Stimulated activated CD8-positive, alpha-beta memory T cell treated with anti-CD3 and anti-CD28 coated beads, Interleukin-7, amount 100 ng/mL, for 48 hours (primary cell): ENCODE results near the gene CD163L1.

Experiments used
- DNase-seq, 2 donors: peaks; one replicate each; pipeline ENCODE4 v3.0.0-alpha.2; 2020; ENCODE audit warnings: low read depth in 1 of 2; ENCODE audit errors: extremely low read depth in 1 of 2

CD163L1 gene

DNA sequence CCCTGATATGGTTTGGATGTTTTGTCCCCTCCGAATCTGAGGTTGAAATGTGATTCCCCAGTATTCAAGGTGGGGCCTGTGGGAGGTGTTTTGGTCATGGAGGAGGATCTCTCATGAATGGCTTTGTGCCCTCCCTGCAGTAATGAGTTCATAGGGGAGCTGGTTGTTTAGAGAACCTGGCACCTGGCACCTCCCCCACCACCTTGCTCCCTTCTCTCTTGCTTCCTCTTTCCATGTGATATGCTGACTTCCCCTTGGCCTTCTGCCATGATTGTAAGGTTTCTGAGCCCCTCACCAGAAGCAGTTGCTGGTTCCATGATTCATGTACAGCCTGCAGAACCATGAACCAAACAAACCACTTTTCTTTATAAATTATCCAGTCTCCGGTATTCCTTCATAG, 32.6 kb downstream of the CD163L1 start:
- no peak for DNase-seq

DNA sequence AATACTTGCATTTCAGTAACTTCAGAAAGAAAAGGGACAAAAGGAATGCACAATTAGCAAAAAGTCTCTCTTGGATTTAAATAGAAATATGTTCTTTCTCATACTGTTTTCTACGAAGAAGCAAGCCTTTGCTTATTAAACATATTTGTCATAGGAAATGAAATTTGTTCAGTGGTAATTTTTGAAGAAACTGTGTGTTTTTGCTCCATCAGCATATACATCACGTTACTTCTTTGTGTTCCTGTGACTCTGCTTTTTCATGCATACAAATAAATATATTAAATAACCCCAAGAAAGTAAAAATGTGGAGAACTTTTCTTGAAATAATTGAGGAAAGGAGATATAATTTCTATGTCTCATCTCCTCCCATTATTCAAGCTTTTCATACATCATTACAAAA, 39.7 kb downstream of the CD163L1 start:
- no peak for DNase-seq

- no peak for DNase-seq
These were observed 40.5 kb downstream of the CD163L1 start for GRCh38 chr12:7403466-7403865.

GRCh38 chr12:7399089-7399488, 44.9 kb downstream of the CD163L1 start:
- DNase-seq: no peak

- DNase-seq: no peak
These were observed 47.5 kb downstream of the CD163L1 start for GRCh38 chr12:7396418-7396817.

GRCh38 chr12:7395950-7396349, 48.0 kb downstream of the CD163L1 start:
- DNase-seq: no peak

DNA sequence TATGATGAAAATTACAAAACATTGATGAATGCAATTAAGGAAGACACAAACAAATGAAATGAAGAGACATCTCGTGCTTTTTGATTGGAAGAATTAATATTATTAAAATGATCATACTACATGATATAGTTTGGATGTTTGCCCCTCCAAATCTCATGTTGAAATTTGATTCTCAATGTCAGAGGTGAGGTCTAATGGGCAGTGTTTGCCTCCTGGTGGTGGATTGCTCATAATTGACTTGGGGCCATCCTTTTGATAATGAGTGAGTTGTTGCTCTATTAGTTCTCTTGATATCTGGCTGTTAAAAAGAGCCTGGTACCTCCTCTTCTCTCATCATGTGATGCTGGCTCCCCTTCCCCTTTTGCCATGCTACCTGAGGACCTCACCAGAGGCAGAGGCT, 56.7 kb downstream of the CD163L1 start:
- DNase-seq: no peak

DNA sequence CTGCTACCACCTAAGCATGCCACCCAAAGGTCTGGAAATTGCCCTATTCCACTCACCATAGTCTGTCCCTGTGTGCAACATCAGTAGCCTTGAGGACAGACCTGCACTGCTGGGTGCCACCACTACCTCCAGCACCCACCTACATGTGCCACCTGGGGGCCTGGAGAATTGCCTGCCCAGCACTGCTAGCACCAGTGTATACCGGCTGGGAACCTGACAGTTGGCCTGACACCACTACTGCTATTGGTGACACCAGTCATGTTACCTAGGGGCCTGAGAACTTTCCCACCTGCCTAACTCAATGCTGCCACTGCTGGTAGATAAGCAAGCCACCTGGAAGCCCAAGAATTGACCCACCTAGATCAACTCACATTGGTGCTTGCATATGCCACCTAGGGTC, 60.8 kb downstream of the CD163L1 start:
- DNase-seq: no peak

DNA sequence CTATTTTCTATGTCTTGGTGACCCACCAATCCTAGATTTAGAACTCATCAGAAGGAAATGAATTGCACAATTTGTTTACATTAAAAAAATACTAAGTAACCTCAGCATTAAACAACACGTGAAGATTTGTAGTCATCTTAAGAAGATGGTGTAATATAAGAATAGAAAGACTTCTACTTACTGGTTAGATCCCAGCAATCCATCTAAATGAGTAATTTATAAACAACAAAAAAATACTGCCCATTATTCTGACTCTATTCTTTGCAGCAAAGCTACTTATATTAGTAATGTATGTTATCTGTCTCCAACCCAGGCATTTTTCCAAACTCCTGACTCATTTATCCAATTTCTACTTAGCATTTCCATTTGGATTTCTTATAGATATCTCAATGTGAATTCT, 67.8 kb downstream of the CD163L1 start:
- no peak for DNase-seq

GRCh38 chr12:7375145-7375543, 68.8 kb downstream of the CD163L1 start:
- DNase-seq: no peak

DNA sequence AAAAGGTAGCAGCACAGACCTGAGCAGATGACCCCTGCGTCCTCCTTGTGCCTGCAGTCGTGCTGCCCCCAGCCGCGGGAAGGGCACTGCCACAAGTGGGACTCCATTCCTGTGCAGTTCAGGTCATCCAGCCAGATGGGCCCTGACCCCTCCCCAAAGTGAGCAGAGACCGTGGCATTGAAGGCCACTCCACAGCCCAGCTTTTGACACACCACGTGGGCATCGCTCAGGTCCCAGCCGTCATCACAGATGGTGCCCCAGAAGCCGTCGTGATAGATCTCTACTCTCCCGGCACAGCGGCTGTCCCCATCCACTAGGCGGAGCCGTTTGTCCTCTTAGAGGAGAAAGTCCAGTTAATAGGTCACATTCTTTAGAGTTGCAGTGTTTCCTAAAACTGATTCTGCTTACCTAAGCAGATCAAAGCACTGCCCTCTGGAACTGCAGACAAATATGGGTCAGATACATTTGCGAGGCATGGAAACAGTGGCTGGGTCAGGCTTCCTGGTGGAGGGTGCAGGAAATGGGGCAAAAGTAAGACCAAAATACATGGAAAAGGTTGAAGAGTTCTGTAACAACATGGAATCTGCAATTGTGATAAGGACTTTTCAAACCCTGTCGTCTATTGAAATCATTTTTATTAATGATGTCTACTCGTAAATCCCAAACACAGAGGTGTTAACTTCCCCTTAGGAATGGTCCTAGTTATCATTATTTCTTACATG, 69.4 kb downstream of the CD163L1 start:
- no peak for DNase-seq

- no peak for DNase-seq
These were observed 70.7 kb downstream of the CD163L1 start for GRCh38 chr12:7373226-7373625.

GRCh38 chr12:7369274-7369729, 74.7 kb downstream of the CD163L1 start:
- no peak for DNase-seq

DNA sequence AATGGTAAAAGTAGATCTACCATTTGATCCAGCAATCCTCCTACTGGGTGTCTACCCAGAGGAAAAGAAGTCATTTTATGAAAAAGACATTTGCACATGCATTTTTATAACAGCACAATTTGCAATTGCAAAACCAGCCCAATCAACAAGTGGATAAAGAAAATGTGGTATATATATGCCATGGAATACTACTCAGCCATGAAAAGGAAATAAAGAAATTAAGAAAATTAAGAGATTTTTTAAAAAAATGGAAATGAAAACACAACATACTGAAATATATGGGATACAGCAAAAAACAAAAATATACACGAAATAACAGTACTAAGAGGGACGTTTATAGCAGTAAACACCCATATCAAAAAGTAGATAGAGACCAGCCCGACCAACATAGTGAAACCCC, 81.2 kb downstream of the CD163L1 start:
- no peak for DNase-seq

DNA sequence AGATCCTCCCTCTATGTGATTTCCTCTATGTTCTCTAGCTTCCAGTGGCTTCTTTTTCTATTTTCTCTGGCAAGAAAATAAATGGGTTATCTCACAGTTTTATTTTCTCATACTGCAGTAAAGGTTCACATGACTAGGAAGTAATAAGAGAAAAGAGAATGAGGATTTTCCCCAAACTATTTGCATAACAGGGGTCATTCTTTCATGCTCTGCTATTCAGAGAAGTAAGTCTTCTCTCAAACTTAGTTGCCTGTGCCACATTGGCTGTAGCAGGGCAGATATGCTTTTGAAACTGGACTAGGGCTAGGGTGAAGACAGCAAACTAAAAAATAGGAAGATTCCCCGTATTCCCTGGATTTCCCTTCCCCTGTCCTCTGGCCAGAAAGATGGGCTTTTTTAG, 82.7 kb downstream of the CD163L1 start:
- no peak for DNase-seq

DNA sequence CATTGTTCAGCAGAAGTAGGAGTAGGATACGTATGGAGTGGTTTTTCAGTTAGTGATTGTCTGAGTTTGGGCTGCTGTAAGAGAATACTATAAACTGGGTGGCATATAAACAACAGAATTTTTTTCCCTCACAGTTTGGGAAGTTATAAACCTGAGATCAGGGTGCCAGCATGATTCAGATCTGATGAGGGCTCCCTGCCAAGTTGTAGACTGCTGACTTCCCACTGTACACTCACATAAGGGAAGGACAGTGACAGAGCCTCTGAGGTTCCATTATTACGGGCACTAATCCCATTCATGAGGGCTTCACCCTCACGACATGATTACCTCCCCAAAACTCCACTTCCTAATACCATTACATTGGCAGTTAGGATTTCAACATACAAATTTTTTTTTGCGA, 89.4 kb downstream of the CD163L1 start:
- no peak for DNase-seq

DNA sequence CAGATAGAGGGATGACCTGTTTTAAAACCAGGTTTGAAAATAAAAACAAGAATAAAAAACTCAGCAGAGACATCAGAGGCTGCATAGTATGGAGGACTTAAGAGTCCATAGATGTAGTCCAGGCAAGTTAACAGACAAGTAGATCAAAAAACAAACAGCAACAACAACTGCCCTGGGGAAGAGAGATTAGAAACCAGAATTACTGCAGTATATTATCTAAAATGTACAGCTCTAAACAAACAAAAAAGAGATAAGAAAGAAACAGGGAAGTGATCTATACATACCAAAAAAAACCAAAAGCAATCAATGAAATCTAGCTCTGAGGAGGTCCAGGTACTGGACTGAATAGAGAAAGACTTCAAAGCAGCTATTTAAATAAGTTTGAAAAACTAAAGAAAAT, 91.3 kb downstream of the CD163L1 start:
- no peak for DNase-seq

DNA sequence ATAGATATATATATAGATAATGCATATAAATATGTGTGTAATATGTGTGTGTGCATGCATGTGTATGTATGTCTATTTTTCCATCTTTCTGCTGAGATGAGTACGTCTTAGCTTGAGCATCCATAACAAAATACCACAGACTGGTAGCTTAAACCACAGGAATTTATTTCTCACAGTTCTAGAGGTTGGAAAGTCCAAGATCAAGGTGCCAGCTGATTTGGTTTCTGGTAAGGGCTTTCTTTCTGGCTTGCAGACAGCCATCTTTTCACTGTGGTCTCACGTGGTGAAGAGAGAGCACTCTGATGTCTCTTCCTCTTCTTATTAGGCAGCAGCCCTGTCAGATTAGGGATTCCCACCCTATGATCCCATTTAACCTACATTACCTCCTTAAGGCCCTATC, 92.8 kb downstream of the CD163L1 start:
- no peak for DNase-seq

DNA sequence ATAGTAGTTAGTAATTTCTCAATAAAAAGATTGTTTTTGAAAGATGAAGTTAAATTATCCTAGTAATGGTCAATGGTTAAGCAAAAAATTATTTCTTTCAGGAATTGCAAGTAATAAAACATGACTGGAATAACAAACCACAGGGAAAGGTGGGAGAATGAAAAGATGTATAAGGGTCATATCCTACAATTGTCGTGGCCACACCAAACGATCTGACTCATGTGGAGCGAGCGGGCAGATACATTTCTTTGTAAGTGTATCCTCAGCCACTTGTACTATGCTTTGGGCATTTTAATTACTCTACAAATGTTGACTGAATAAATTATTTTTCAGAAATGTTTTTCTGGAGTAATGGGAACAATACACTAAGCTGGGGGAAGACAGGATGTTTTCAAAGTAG, 94.5 kb downstream of the CD163L1 start:
- DNase-seq: no peak

DNA sequence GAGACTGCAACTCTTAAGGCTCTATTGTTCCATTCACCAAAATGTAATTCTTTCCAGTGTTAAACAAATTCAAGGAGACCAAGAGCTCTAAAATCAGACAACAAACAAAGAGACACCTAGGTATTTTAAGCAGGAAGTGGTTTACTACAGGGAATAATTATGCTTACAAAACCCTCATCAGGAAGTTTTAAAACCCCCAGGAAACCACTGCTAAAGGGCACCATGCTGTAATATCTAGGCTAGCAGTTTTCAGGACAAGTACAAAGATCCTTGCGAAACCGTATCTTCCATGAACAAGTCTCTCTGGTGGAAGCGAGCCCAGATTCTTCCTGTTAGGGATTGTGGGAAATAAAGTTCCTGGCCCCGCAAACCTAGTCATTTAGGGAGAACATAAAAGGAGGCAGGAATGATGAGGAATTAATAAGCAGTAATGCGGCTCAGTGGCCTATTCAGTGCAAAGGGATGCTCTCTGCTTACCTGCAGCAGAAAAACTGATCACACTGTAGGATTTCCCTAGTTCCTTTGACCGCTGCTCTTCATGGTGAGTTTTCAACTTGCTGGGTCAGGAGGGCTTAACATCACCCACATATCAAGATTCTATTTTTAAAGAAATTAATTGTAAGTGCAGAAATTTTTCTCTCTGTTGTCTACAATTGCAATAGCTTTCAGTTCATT, 97.3 kb downstream of the CD163L1 start:
- no peak for DNase-seq

GRCh38 chr12:7344833-7345606, 98.9 kb downstream of the CD163L1 start:
- DNase-seq: no peak

DNA sequence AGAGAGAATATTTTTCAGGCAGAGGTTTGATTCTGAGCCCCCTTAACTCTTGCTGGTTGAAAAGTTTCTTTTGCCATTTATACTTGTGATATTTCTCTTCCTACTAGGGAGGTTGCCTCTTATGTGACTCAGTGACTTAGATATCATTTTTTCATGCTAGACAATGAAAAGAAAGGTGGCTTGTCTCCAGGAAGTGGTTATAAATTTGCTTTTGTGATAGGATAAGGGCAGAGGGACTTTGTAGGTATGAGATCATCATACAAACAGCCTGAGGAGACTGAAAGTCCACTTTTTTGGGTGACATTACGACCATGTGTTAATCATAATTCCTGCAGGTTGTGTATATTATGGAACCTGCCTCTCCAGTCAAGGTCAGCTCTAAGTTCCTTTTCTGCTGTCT, 104.3 kb downstream of the CD163L1 start:
- no peak for DNase-seq
